Spleen (tissue), 7 donors: ENCODE measurements around the gene MGMT.

Source experiments
- POLR2A ChIP-seq, 3 donors: fragments of 450-650 bp; IDR thresholded peaks; one replicate each; pipeline ENCODE4 v1.5.1; 2017; ENCODE audit warnings: antibody characterized with exemption in 3 of 3, mild to moderate bottlenecking in 1 of 3
- TF ChIP-seq, protein P1 (sequence below), 11 experiments: fragments of 200-600 bp in 7 of 11; fragments of 450-650 bp in 4 of 11; sonication (generic) in 4 of 11; IDR thresholded peaks in 8 of 11; conservative IDR thresholded peaks in 3 of 11; 1 replicate in 7 of 11; 2 replicates in 4 of 11; pipeline versions ENCODE4 v1.4.0 to v1.8.0; 2016 to 2021; ENCODE audit warnings: antibody characterized with exemption in 11 of 11, inconsistent platforms in 4 of 11, mild to moderate bottlenecking in 1 of 11
- donor health status: DM: no; HTN: no; CAD: no; lungs with moderate emphysema.
- donor health status: DM: no; HTN: no; CAD: no.
- donor health status: DM: no; HTN: no; CAD: no.

DNA sequence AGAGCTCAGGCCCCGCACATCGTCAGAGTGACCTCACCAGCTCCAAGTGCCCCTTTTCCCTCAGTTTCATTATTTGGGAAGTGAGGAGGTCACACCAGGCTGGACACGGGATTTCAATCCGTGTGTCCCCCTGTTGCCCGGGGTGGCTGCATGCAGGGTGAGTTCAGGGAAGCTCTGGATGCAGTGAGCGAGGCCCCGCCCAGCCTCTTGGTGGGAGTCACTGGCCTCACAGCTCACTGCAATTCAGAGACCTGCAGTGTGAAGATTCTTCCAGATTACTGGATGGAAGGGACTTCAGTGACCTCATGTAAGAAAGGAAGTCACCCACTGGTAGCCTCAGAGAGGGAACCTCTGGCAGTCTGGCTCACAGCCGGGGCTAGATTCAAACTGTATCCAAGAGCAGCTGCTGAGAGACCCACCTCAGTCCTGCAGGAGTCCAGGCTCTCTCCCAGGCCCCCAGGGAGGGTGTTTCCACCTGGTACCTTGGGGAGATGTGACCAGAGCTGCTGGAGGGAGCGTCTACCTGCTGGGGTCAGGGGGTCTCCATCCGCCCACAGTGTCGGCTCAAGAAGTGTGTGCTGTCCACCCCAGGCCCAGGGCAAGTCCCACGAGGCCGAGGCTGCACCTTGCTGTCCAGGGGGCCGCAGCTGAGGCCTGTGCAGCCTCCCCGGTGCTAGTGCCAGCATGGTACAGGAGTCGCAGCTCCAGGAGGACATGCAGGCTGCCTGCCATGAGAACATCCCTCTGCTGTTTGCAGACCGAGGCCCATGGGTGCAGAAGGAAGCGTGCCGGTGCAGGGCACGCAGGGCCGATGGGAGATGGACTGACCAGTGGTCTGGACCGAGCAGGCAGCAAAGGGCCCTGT is 54.4 kb downstream of the MGMT start:
- TF ChIP-seq, protein P1, sequence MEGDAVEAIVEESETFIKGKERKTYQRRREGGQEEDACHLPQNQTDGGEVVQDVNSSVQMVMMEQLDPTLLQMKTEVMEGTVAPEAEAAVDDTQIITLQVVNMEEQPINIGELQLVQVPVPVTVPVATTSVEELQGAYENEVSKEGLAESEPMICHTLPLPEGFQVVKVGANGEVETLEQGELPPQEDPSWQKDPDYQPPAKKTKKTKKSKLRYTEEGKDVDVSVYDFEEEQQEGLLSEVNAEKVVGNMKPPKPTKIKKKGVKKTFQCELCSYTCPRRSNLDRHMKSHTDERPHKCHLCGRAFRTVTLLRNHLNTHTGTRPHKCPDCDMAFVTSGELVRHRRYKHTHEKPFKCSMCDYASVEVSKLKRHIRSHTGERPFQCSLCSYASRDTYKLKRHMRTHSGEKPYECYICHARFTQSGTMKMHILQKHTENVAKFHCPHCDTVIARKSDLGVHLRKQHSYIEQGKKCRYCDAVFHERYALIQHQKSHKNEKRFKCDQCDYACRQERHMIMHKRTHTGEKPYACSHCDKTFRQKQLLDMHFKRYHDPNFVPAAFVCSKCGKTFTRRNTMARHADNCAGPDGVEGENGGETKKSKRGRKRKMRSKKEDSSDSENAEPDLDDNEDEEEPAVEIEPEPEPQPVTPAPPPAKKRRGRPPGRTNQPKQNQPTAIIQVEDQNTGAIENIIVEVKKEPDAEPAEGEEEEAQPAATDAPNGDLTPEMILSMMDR (IDR thresholded peaks at IDR 0.05 in 8 of 11, conservative IDR thresholded peaks at IDR 0.05 in 3 of 11), result no peak
- no peak for TF ChIP-seq POLR2A (IDR thresholded peaks at IDR 0.05)
